ENCODE results near the gene PINK1. TPM values are rescaled to one million over a fixed set of nuclear protein-coding genes. Genes with fewer than 3 reads are reported as not detected.

Gene PINK1
- total RNA-seq, 1 experiment from 2014 or later, result 17.0 TPM

GRCh38 chr1:20652300-20652699, 19.0 kb downstream of the PINK1 start:
- Mint-ChIP-seq H3K4me1 (no peaks in the 10 kb centered on the region), H3K27me3 (ENCODE audit: low read depth) (no peaks in the 10 kb centered on the region; the same call in 1 of the 2 replicates), H3K9me3 (no peaks in the 10 kb centered on the region), H3K4me3 (no peak overlapping the region), H3K27ac (no peak overlapping the region; a peak in 1 of 7 replicates), H3K36me3 (ENCODE audit: insufficient read depth in 1 of 3, low read depth in 3 of 3) (peaks cover 50 to 85% (median 81%) of the 10 kb centered on the region in 3 experiments; a peak in 6 of 7 replicates)
- no peaks in the 10 kb centered on the region for H3K9me3 ChIP-seq (ENCODE audit: control insufficient read depth, low read depth, low read length)
- no peak overlapping the region for H3K56ac ChIP-seq (ENCODE audit: insufficient read length, low read depth, low read length)
- no peak overlapping the region for H3K27ac ChIP-seq (ENCODE audit: insufficient read length, low read depth, low read length)
- WGBS (ENCODE audit: extremely low coverage, insufficient read length, low lambda C conversion rate), result no CpG with 5 or more reads among the region's 15 CpGs
- H4K5ac ChIP-seq (ENCODE audit: insufficient read length, low read depth, low read length), result no peak overlapping the region
- no peak overlapping the region for H3K9ac ChIP-seq (ENCODE audit: extremely low read depth, insufficient read length, low read length)
- no peak overlapping the region for H3K4me2 ChIP-seq (ENCODE audit: insufficient read depth, insufficient read length, low read length)
- no peak overlapping the region for H2BK20ac ChIP-seq (ENCODE audit: low read depth, low read length, poor library complexity, severe bottlenecking)
- no peak overlapping the region for H3K23ac ChIP-seq (ENCODE audit: insufficient read length, low read depth, low read length)
- no peaks in the 10 kb centered on the region; the same call in 1 of the 2 replicates for H3K79me2 ChIP-seq (ENCODE audit: insufficient read depth, low read length)
- no peaks in the 10 kb centered on the region for H3K79me1 ChIP-seq (ENCODE audit: insufficient read depth, low read depth, low read length, poor library complexity, severe bottlenecking)
- H2BK15ac ChIP-seq (ENCODE audit: low read depth, low read length), result no peak overlapping the region
- no peak overlapping the region for H3K14ac ChIP-seq (ENCODE audit: insufficient read depth, low read length)
- H2AK5ac ChIP-seq (ENCODE audit: insufficient read length, low read length), result no peak overlapping the region
- no peak overlapping the region for H2BK120ac ChIP-seq (ENCODE audit: low read depth, low read length, poor library complexity, severe bottlenecking)
- no peak overlapping the region for H3K18ac ChIP-seq (ENCODE audit: insufficient read length, low read depth, low read length)
- H2BK12ac ChIP-seq (ENCODE audit: insufficient read length, low read depth, low read length), result no peak overlapping the region
- no peak overlapping the region for H2AFZ ChIP-seq (ENCODE audit: low read length)
- no peaks in the 10 kb centered on the region for H3K27me3 ChIP-seq (ENCODE audit: insufficient read depth, low read length)
- TF ChIP-seq CTCF (conservative IDR thresholded peaks at IDR 0.05), result no peak
- H4K91ac ChIP-seq (ENCODE audit: insufficient read length, low read depth, low read length), result no peak overlapping the region
- H3K4ac ChIP-seq (ENCODE audit: low read depth, low read length), result no peak overlapping the region
- H3K4me1 ChIP-seq (ENCODE audit: insufficient read depth, low read length), result no peaks in the 10 kb centered on the region
- H3T11ph ChIP-seq (ENCODE audit: low read length), result no peak overlapping the region
- H4K8ac ChIP-seq (replicated peaks; ENCODE audit: insufficient read length, low read depth, low read length), result no peak overlapping the region
- no peaks in the 10 kb centered on the region for H3K23me2 ChIP-seq (ENCODE audit: insufficient read length, low read depth, low read length, poor library complexity, severe bottlenecking)
- no peak for DNase-seq
- H2BK5ac ChIP-seq (ENCODE audit: insufficient read length, low read length), result no peak overlapping the region
- H4K20me1 ChIP-seq (ENCODE audit: control insufficient read depth, insufficient read depth, insufficient read length), result no peaks in the 10 kb centered on the region
